RWPE1 (cell line): ENCODE results near the gene WWOX.

Experiments used
- CTCF ChIA-PET: fragments of 350-600 bp; sonication (Branson Sonifier 250); formaldehyde crosslinking; extraction: SDS; loops from one replicate; lab custom pipeline; 2021; lab: Yijun Ruan, JAX
- POLR2A ChIA-PET: fragments of 400-600 bp; formaldehyde crosslinking; extraction: SDS; loops from one replicate; lab custom pipeline; 2020; ENCODE audit warnings: antibody characterized with exemption; ENCODE audit not compliant: low non-redundant PET; lab: Yijun Ruan, JAX
- DNase-seq: peaks from one replicate; pipeline ENCODE4 v3.0.0; 2012; ENCODE audit warnings: low spot score
- H3K27ac ChIP-seq: fragments of 450-650 bp; 2 replicates; pipeline ENCODE4 v1.5.1; 2017
- TF ChIP-seq, protein P1 (sequence below): fragments of 450-650 bp; conservative IDR thresholded peaks from 2 replicates; pipeline ENCODE4 v1.5.1; 2017; ENCODE audit warnings: low read depth, mild to moderate bottlenecking

Gene WWOX

DNA sequence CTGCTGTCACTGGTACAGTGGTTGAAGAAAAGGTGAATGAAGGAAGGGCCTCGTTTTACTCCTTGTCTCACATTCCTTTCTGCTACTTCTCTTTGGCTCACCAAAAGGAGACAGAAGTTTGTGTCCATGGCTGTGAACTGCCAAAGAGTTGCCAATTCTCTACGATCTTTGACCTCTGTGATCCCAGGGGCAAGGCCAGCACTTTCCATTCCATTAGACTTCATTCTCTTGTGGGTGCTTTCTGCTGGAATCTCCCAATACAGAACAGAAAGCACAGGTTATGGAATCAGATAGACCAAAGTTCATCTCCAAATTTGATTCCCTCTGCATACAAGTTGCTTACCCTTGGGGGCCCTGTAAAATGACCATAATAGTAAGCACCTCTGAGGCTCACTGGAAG, 1093.5 kb downstream of the WWOX start:
- TF ChIP-seq, protein P1, sequence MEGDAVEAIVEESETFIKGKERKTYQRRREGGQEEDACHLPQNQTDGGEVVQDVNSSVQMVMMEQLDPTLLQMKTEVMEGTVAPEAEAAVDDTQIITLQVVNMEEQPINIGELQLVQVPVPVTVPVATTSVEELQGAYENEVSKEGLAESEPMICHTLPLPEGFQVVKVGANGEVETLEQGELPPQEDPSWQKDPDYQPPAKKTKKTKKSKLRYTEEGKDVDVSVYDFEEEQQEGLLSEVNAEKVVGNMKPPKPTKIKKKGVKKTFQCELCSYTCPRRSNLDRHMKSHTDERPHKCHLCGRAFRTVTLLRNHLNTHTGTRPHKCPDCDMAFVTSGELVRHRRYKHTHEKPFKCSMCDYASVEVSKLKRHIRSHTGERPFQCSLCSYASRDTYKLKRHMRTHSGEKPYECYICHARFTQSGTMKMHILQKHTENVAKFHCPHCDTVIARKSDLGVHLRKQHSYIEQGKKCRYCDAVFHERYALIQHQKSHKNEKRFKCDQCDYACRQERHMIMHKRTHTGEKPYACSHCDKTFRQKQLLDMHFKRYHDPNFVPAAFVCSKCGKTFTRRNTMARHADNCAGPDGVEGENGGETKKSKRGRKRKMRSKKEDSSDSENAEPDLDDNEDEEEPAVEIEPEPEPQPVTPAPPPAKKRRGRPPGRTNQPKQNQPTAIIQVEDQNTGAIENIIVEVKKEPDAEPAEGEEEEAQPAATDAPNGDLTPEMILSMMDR, result no peak
- ChIA-PET POLR2A (no interaction called here), CTCF (no interaction called here)
- no peak for DNase-seq
- H3K27ac ChIP-seq, result no peak overlapping the region

DNA sequence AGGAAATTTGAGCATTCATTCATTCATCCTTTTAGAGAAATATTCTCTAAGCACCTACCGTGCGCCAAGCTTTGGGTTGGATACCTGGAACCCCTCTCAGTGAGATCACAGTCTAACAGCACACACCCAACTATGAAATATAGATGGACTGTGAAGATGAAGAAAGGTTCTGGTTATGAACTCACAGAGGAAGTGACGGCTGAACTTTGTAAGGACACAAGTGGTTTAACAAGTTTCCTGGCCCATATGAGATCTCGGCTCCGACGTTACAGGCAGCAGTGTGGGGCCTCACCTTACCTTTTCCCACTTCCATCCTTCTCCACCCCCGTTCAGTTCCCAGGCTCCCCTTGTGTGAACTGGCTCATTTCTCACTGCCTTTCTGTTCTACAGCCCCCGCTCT, 1094.8 kb downstream of the WWOX start:
- ChIA-PET POLR2A (no interaction called here), CTCF (no interaction called here)
- no peak for DNase-seq
- H3K27ac ChIP-seq, result no peak overlapping the region
- TF ChIP-seq, protein P1, result no peak

DNA sequence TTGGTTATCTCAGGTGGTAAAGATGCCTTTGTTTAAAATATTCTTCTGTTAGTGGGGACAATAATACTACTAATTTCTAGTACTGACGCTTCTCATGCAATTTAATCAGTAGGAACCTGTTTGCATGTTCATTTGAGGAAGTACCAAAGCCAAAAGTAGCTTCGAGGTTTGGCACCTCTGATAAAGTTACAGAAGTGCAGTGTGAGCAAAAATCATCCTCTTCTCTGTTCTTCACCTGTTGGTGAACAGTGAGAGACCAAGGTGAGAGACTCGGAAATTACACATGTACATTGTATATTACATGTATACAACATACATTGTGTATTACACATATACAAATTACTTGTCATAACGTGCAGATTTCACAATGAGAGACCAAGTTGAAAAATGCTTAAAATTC, 1096.5 kb downstream of the WWOX start:
- no peak overlapping the region for H3K27ac ChIP-seq
- POLR2A ChIA-PET, result no interaction called here
- TF ChIP-seq, protein P1, result no peak
- CTCF ChIA-PET, result no interaction called here
- no peak for DNase-seq

DNA sequence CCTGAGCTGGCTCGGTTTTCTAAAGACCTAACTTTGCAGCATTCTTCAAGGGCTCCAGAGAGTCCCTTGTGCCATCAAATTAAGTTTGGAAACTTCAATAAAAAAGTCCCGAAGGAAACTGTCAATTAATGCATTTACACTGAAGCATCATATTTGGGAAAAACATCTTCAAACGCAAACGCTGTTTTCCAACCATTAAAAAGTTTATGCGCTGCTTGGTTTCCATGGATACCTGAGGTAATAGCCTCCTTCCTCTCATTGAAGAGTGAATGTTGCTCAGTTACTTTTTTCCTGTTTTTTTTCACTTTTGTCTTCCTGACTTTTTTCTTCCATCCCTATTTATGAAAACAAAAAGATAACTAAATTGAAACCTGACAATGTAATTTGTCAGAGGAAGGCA, 1102.0 kb downstream of the WWOX start:
- no peak overlapping the region for H3K27ac ChIP-seq
- ChIA-PET CTCF (interaction anchor here (0.8 kb wide), 1 partner anchor 26 kb away, joined by 8 read pairs; no protein-coding TSS in a partner anchor), POLR2A (no interaction called here)
- TF ChIP-seq, protein P1, result no peak
- no peak for DNase-seq

DNA sequence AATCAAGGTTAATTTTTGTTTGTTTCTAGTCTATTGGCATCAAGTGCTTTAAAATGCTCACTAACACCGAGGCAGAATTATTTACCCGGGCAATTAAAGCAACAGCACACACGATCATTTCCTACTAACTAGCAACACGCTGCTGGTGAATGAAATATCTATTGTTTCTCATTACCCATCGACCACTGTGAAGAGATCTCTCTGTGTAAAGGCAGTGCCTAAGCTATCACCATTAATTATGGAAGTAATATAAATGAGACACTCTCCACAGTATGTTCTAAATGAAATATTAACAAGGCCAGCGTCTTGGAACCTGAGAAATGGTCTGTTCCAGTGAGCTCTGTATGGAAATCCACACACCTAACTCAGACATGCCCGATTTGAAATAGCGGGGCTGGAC, 1103.5 kb downstream of the WWOX start:
- ChIA-PET CTCF (no interaction called here), POLR2A (interaction anchor here (0.6 kb wide), 1 partner anchor 480 kb away, joined by 4 read pairs; no protein-coding TSS in a partner anchor)
- TF ChIP-seq, protein P1, result no peak
- no peak overlapping the region for H3K27ac ChIP-seq
- no peak for DNase-seq

DNA sequence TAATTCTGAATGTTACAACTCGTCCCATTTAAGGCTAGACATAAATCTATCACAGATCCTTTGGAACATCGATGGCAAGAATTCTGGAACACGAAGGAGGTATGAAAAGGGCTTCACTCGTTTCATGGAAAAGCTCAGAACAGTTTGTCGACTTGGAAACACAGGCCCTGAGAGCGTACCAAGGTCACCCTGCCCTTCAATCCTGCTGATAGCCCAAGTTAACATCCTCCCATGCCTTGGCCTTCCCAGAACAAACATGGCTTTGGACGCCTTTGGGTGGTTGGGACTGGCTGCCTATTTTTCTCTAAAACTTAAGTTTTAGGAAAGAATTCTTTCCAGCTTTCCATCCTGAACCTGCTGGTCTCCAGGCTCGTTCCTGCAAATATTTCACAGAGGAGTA, 1105.0 kb downstream of the WWOX start:
- H3K27ac ChIP-seq, result no peak overlapping the region
- CTCF ChIA-PET, result no interaction called here
- TF ChIP-seq, protein P1, result no peak
- DNase-seq, result no peak
- POLR2A ChIA-PET, result no interaction called here

DNA sequence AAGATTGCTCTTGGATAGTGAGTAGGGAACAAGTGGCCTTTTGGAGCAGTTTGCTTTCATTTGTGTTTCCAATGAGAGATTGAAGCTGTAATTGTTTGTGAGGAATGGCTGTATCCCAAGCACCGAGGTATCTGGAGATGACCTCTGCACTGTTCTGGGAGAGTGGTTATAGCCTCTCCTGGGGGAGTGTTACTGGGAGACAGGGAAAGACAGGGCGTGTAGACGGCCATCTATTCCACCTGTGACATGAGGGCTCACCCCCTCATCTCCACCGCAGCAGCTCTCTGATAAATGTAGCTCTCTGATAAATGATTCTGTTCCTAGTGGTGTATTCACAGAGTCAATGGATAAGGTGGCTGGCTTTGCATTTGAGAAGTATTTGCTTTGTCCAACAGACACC, 1107.4 kb downstream of the WWOX start:
- ChIA-PET POLR2A (no interaction called here), CTCF (no interaction called here)
- DNase-seq, result no peak
- TF ChIP-seq, protein P1, result no peak
- no peak overlapping the region for H3K27ac ChIP-seq
